Right renal cortex interstitium (tissue), 3 donors: Measurements from ENCODE around the gene LINC01488. TPM values are rescaled to one million over a fixed set of nuclear protein-coding genes. Genes with fewer than 3 reads are reported as not detected.

Experiments
- DNase-seq, 3 donors: peaks; one replicate each; pipeline ENCODE4 v3.0.0-alpha.2; 2013; ENCODE audit warnings: low read depth in 3 of 3, low spot score in 2 of 3
- polyA plus RNA-seq, 3 donors: library from polyadenylated mRNA; unstranded; fragments of 120-200 nt; gene quantifications; one replicate each; pipeline ENCODE4 v1.2.1, GENCODE V29; 2013; ENCODE audit not compliant: insufficient read length in 3 of 3

Gene LINC01488
- polyA plus RNA-seq, 3 donors = 0.04 to 0.06 TPM; not detected in 1

GRCh38 chr11:69521457-69521856 lies 40.0 kb downstream of the LINC01488 start:
- no peak for DNase-seq

DNA sequence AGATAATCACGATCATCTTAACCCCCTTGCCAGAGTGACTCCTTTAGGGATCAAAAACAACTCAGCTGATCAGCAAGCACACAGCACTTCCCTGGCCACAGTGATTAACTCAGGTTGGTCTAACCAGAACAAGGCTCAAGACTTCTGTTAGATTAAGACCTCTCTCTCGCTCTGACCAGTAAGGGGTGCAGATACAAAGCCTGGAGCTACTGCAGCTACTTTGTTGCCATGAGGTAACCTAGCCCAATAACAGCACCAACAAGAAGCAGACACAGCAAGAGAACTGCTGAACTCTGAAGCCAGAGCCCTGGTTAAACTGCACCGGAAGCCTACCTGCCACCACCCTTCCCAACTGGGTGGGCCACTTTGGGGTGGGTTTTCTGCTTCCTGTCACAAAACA lies 42.0 kb downstream of the LINC01488 start:
- no peak for DNase-seq

DNA sequence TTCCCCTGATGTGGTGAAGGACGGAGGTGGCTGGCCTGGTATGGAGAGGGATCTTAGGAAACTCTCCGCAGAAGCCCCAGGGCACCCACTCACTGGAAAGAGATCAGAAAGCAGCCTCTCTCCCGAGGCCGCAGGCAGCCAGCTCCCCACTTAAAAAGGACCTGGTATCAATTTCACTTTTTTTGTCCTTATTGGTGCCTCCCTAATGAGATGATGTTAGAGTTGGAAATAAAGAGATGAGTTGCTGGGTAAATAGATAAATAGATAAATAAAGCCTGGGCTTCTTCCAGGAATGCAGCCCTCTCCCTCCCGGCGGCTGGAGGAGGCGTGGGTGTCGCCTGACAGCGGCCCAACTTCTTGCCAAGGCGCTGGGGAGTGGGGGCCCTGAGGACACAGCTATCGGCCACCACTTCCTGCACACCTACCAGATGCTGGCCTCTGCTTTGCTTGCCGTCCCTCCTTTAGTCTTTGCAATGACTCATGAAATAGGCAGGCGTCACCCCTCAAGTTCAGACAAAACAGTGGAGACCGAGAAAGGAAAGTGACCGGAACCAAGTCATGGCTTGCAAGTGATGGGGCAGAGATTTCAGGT lies 42.9 kb downstream of the LINC01488 start:
- no peak for DNase-seq

DNA sequence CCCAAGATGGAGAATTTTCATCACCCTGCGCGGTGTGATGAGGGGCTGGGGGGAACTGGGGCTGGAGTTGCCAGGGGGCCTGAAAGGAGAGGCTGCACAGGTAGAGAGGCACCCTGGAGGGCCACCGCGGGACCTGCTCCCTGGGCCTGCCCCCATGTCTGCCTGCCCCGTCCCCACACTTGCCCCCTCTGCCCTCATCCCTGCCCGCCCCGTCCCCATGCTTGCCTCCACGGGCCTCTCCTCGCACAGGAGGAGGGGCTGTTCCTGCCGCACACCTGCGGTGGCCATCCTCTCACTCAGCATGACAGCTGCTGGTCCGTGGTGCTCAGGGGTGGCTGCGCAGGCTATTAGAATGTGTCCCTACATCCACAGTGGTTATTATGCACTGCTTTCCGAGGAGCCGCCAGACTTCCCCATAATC lies 43.5 kb downstream of the LINC01488 start:
- no peak for DNase-seq

DNA sequence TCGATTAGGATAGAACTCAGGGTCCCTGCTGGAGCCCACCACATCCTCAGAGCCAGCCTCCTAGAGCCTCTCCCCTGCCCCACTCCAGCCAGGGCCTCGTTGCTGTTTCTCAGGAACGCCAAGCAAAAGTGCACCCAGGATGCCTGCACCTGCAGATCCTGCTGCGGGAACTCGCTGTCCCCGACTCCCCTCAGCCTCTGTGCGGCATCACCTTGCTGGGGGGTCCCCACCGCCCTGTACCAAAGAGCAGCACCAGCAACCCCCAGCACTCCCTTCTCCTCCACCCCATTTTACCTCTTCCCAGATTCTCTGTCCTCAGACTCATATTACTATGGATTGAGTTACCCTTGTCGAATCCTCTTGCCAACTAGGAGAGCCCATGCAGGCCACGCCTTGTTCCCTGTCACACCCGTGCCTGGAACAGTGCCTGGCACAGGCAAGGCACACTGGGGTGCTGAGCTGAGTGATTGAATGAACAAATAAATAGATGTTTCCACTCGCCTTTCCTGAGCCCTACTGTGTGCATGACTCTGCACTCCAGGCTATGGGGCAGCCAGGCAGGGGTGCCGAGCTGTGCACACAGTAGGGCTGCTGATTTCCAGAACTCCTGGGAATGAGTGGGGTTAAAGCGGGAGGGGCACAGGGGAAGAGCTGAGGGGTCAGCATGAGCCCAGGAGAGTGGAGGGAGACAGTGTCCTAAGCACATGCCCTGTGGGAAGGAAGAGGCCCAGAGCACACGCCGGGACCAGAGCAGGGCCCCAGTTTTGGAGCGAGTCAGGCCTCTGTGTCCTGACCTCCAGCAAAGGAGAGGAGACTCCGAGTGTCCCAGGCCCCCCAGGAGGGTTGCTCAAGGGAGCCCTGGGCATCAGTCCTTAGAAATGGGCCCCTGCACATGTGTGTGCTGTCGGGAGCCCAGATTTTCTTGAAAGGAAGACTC lies 44.3 kb downstream of the LINC01488 start:
- no peak for DNase-seq

GRCh38 chr11:69526453-69526810 lies 45.0 kb downstream of the LINC01488 start:
- no peak for DNase-seq

DNA sequence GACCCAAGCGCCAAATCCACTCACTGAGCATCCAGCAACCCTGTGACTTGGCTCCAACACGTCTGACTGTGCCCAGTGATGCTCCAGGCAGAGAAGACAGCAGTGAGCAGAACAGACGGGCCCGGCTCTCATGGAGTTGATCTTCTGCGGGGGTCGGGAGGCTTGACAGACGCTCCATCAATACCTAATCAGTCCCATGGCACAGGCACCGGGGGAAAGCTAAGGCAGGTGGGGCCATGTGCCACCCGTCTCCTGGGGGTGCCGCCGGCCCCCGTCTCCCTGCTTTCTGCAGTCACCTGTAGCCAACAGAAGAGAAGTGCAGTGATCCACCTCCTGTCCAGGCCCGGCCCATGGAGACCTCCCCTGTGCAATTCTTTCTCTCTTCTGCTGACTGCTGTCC lies 47.5 kb downstream of the LINC01488 start:
- no peak for DNase-seq

DNA sequence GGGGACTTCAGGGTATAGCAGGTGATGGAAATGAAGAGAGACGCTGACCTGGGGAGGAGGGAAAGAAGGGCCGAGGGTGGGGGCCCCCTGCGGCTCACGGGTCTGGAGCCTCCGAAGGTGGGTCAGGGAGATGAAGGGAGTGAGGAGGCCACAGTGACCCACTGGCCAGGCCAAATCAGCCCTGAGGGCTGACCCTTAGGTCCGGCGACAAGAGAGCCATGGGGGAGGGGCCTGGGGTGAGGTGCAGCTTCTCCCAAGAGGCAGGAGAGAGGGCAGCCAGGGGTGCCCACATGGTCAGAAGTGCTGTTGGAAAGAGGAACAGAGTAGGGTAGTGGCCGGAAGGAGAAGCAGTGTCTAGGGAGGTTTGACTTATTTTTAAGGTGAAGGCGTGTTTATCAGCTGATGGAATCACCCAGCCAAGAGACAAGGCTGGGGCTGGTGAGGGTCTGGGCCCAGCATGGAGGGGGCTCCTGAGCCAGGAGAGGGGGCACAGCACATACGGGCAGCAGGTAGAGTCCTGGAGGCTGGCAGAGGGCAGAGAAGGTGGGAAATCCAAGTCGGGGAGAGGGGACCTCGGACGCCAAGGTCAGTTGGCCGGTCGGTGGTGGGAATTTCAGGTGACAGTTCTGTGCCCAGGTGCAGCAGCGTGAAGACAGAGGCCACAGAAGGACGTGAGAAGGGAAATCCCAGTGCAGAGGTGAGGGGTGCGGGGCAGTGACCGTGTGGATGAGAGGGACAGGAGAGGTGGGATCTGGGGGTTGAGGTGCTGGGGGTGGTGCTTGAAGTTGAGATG lies 49.0 kb downstream of the LINC01488 start:
- no peak for DNase-seq

DNA sequence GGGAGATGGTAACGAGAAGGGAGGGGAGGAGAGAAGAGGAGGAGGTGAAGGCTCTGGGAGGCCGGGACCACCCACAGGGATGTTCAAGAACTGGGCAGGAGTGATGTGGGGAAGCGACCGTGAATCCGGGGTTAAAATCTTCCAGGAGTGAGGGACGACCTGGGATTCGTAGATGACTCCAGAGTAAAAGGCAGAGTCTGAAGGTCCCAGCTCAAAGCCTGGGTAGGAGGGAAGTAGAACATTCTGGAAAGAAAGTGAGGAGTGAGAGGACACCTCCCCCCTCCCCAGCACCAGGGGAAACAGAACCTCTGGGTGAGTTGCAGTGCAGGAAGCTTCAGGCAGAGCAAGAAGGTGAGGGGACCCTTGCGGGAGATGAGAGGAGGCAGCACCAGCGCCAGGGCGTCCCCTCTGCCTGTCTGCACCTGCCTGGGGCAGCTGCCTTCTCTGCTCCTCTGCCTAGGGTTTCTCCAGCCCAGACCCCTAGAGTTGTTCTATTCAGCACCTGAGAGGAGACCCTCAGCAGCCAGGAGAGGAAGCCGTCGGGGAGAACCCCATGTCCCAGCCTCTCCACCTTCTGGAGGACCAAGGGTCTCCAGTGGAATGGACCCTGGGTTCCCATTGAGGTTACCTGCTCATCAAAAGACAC lies 49.7 kb downstream of the LINC01488 start:
- no peak for DNase-seq

DNA sequence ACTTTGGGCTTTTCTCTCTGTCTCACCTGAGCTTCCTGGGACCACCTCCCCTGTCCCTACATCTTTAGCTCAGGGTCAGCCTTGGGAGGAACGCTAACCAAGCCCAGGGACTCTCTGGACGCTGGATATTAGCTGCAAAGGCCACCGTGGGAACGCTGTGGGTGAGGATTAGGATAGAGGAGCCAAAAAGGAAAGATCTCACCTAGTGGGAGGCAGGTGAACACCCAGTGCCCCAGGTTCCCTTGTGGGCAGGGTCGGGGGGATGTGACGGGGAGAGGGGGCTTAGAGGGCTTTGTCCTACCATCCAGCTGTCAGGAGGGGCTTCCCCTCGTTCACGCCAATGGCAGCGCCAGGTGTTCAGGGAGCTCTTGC lies 50.2 kb downstream of the LINC01488 start:
- DNase-seq = no peak

DNA sequence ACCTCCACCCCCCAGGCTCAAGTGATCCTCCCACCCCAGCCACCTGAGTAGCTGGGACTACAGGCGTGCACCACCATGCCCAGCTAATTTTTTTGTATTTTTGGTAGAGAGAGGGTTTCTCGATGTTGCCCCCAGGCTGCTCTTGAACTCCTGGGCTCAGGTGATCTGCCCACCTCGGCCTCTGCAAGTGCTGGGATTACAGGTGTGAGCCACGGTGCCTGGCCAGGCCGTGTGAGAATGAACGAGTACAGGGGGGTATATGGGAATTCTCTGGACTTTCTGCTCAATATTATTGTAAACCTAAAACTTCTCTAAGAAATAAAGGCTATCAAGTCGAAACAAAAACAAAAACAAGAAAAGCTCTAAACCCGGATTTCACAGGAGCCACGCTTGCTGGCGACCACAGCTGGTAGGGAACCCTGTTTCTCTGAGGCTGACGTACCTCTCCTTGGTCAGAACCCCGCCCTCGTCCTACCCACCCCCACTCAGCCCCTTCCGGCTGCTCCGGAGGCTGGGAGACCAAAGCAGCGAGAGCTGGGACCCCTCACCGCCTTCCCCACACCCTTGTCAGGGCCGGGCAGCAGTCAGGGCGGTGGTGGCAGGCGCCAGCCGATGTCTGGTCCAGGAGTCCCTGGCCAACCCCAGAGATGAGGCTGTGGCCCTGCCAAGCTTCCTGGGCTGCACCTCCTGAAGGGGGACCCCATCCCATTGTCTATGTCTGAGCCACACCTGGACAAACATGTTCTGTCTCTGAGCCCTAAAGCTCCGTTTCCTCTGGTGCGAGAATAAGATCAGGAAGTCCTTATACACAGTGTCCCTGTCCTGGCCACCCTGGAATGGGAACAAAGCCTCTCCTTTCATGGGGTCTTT lies 52.1 kb downstream of the LINC01488 start:
- no peak for DNase-seq

DNA sequence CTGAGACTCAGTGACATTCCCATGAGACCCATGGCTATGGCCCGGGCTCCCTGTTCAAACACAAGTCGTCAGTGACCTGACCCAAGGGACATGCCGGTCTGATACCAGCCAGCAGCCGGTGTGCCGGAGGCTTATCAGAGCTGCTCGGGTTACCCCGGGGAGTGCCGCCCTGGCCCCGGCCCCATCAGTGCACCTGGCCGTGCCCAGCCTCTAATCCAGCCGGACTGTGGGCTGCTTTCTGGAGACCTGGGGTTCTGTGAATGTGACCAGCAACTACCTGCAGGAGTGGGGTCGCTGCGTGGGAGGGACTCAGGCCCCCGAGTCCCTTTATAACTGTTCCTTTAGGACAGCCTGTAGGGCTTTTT lies 52.7 kb downstream of the LINC01488 start:
- no peak for DNase-seq

DNA sequence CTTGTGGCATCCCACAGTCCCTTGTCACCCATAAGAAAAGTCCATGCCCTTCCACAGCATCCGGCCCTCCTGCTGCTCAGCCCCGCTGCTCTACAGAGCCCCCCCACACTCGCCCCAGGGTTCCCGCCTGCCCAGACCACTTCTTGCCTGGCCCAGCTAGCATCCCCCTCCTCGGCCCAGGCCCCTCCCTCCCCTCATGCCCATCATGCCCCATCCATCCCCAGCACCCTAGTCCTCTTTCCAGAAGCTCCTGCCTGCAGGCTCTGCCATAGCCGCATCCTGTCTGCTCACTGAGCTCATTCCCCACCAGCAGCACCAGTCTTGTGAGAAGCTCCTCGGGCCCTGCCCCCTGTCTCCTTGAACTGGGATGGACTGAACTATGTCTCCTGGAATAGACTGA lies 54.4 kb downstream of the LINC01488 start:
- no peak for DNase-seq

- DNase-seq = no peak
Measured at GRCh38 chr11:69536406-69536805, 54.9 kb downstream of the LINC01488 start.

DNA sequence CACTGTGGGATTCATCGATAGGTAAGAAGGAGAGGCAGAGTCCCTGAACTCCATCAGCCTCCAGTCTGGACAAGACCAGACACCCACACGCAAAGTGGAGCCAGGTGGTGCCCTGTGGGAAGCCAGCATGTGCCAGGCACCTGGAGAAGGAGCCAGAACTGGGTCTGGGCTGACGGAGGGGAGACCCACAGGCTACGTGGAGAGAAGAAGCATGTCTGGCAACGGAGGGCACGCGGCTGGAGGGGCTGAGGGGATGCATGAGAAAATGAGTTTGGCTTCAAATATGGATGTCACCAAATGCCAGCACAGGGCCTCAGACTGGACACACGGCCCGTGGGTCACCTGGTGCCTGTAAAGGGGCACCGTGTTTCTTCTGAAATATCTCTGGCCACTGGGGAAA lies 55.7 kb downstream of the LINC01488 start:
- DNase-seq = no peak

DNA sequence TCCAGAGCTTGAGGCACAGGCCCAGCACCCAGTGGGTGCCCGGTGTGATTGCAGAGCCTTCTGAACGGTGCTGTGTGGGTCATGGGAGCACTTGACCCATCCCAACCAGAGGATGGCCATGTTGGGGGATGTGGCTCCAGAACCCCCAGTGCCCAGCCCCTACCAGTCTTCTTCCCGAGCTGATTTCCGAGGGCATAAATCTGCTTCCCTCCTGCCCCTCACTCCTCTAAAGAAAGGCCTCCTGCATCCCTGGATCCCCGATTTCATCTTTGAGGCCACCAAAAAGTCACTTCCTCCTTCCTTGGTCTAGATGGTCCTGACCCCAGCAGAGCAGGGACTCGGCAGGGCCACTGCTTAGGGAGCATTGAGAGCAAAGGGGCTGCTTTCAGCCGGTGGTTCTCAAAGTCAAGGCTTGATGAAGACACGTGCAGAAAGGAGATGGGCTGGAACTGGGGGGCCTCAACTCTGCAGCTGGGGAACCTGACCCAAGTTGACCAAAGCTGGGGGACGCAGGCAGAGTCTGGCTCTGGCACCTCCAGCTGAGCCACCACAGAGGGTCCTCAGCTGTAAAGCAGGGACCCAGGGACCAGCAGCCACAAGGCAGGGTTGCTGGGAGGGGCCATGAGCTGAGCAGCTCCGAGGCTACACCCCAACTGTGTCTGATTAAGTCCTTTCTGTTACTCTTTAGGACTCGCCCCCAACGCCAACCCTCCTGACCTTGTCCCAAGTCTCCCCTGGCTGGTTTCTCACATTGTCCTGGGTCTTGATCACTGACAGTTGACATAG lies 56.6 kb downstream of the LINC01488 start:
- DNase-seq = no peak

DNA sequence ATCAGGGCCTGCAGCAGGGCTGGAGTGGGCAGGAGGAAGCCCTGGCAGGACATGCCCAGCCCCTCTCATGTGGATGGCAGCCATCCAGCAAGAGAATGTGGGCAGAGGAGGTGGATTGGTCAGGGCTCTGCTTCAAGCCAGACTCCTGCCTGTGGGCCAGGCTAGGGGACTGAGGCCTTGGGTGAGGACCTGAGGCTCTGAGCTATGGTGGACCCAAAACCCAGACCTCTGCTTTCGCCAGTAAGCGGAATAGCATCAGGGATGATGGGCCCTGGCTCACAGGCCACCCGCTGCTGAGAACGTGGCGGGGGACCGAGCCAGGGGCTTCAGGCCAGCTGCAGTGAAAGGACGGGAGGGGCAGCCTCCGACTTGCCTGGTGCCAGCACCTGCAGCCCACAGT lies 57.4 kb downstream of the LINC01488 start:
- DNase-seq = no peak

DNA sequence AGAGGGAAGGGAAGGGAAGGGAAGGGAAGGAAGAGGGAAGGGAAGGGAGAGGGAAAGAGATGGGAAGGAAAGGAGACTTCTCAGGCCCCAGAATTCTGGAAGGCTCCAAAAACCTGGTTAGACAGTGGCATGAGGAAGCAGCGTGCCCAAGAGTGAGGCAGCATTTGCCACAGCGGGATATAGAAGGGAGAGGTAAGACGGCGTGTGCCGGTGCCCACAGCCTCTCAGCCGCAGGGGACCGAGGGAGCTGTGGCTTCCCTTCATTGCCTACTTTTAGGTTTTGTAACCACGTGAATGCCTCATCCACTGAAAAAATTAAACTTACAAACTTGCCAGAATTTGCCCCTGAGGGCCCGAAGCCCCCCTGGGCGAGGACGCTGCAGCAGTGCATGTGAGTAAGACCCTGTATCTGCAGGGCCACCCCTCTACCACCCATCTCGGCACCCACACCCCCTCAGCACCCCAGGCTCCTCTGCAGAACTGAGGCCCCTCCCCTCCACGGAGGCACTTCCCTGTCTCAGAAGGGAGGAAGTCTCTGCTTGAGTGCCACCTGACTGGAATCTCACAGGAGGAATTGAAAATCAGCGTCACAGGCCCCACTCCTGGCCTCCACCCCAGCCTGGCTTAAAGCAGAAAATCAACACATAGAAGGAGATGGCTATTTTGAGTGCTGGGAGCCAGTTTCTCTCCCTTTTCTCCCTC lies 58.1 kb downstream of the LINC01488 start:
- DNase-seq = no peak
